ENCODE data around the gene TLR10. TPM values are rescaled to one million over a fixed set of nuclear protein-coding genes. Genes with fewer than 3 reads are reported as not detected.

The TLR10 gene
- total RNA-seq, 1 donor from 2014 or later = not detected

GRCh38 chr4:38818441-38818976, 35.7 kb upstream of the TLR10 start:
- Histone ChIP-seq H3K4me2 (ENCODE audit: low read length) (no peak overlapping the region), H3K27me3 (ENCODE audit: insufficient read depth, low read length) (no peaks in the 10 kb centered on the region), H4K20me1 (ENCODE audit: insufficient read depth, low read length) (no peaks in the 10 kb centered on the region), H3K4me3 (ENCODE audit: insufficient read depth, low read depth, low read length) (no peak overlapping the region), H3K27ac (ENCODE audit: low read depth, low read length) (no peak overlapping the region), H2AFZ (ENCODE audit: low read depth, low read length) (no peak overlapping the region), H3K79me2 (ENCODE audit: insufficient read depth, low read length) (no peaks in the 10 kb centered on the region), H3K36me3 (ENCODE audit: insufficient read depth, low read length) (no peaks in the 10 kb centered on the region), H3K4me1 (ENCODE audit: insufficient read depth, low read length) (no peaks in the 10 kb centered on the region), H3K9me3 (ENCODE audit: insufficient read depth, low read depth, low read length) (no peaks in the 10 kb centered on the region), H3K9ac (ENCODE audit: low read length) (no peak overlapping the region)
- DNase-seq (ENCODE audit: low read depth) (no peak), FAIRE-seq (no peak)
- peaks cover 9% of the 10 kb centered on the region for H3K36me3 Mint-ChIP-seq (ENCODE audit: low read depth, unreplicated experiment)
- no peak overlapping the region for H3K27ac Mint-ChIP-seq (ENCODE audit: unreplicated experiment)
- no peaks in the 10 kb centered on the region for H3K27me3 Mint-ChIP-seq (ENCODE audit: low read depth, unreplicated experiment)
- peaks cover 14% of the 10 kb centered on the region for H3K9me3 Mint-ChIP-seq (ENCODE audit: unreplicated experiment)
- TF ChIP-seq EZH2 (IDR thresholded peaks at IDR 0.05; ENCODE audit: insufficient read depth, low read length) = no peak
- TF ChIP-seq CTCF (IDR thresholded peaks at IDR 0.05; ENCODE audit: insufficient read depth, low read depth, low read length) = no peak
- H3K4me1 Mint-ChIP-seq (ENCODE audit: low read depth, unreplicated experiment) = peaks cover 12% of the 10 kb centered on the region
- no peak overlapping the region for H3K4me3 Mint-ChIP-seq (ENCODE audit: unreplicated experiment)

GRCh38 chr4:38815885-38816782, 33.3 kb upstream of the TLR10 start:
- H3K36me3 ChIP-seq (ENCODE audit: insufficient read depth, low read length) = no peaks in the 10 kb centered on the region
- H3K4me3 ChIP-seq (ENCODE audit: insufficient read depth, low read depth, low read length) = no peak overlapping the region
- no peaks in the 10 kb centered on the region for H3K27me3 ChIP-seq (ENCODE audit: insufficient read depth, low read length)
- Mint-ChIP-seq H3K36me3 (ENCODE audit: low read depth, unreplicated experiment) (peaks cover 2% of the 10 kb centered on the region), H3K27ac (ENCODE audit: unreplicated experiment) (no peak overlapping the region), H3K4me1 (ENCODE audit: low read depth, unreplicated experiment) (peaks cover 12% of the 10 kb centered on the region), H3K27me3 (ENCODE audit: low read depth, unreplicated experiment) (no peaks in the 10 kb centered on the region), H3K9me3 (ENCODE audit: unreplicated experiment) (peaks cover 10% of the 10 kb centered on the region), H3K4me3 (ENCODE audit: unreplicated experiment) (no peak overlapping the region)
- FAIRE-seq (no peak), DNase-seq (ENCODE audit: low read depth) (peak; percentile 32)
- TF ChIP-seq EZH2 (IDR thresholded peaks at IDR 0.05; ENCODE audit: insufficient read depth, low read length) (no peak), CTCF (IDR thresholded peaks at IDR 0.05; ENCODE audit: insufficient read depth, low read depth, low read length) (no peak)
- no peak overlapping the region for H3K4me2 ChIP-seq (ENCODE audit: low read length)
- H3K9ac ChIP-seq (ENCODE audit: low read length) = no peak overlapping the region
- H3K79me2 ChIP-seq (ENCODE audit: insufficient read depth, low read length) = no peaks in the 10 kb centered on the region
- no peaks in the 10 kb centered on the region for H3K4me1 ChIP-seq (ENCODE audit: insufficient read depth, low read length)
- H3K27ac ChIP-seq (ENCODE audit: low read depth, low read length) = no peak overlapping the region
- no peaks in the 10 kb centered on the region for H3K9me3 ChIP-seq (ENCODE audit: insufficient read depth, low read depth, low read length)
- no peaks in the 10 kb centered on the region for H4K20me1 ChIP-seq (ENCODE audit: insufficient read depth, low read length)
- H2AFZ ChIP-seq (ENCODE audit: low read depth, low read length) = no peak overlapping the region

GRCh38 chr4:38814386-38814785, 31.6 kb upstream of the TLR10 start:
- Mint-ChIP-seq H3K27ac (ENCODE audit: unreplicated experiment) (no peak overlapping the region), H3K27me3 (ENCODE audit: low read depth, unreplicated experiment) (no peaks in the 10 kb centered on the region), H3K36me3 (ENCODE audit: low read depth, unreplicated experiment) (peaks cover 2% of the 10 kb centered on the region), H3K4me3 (ENCODE audit: unreplicated experiment) (no peak overlapping the region), H3K4me1 (ENCODE audit: low read depth, unreplicated experiment) (peaks cover 4% of the 10 kb centered on the region), H3K9me3 (ENCODE audit: unreplicated experiment) (peaks cover 10% of the 10 kb centered on the region)
- FAIRE-seq (no peak), DNase-seq (ENCODE audit: low read depth) (no peak)
- Histone ChIP-seq H3K4me3 (ENCODE audit: insufficient read depth, low read depth, low read length) (no peak overlapping the region), H3K27me3 (ENCODE audit: insufficient read depth, low read length) (no peaks in the 10 kb centered on the region), H2AFZ (ENCODE audit: low read depth, low read length) (no peak overlapping the region), H3K4me1 (ENCODE audit: insufficient read depth, low read length) (no peaks in the 10 kb centered on the region), H3K27ac (ENCODE audit: low read depth, low read length) (no peak overlapping the region), H4K20me1 (ENCODE audit: insufficient read depth, low read length) (no peaks in the 10 kb centered on the region), H3K9me3 (ENCODE audit: insufficient read depth, low read depth, low read length) (no peaks in the 10 kb centered on the region), H3K9ac (ENCODE audit: low read length) (no peak overlapping the region), H3K79me2 (ENCODE audit: insufficient read depth, low read length) (no peaks in the 10 kb centered on the region), H3K36me3 (ENCODE audit: insufficient read depth, low read length) (no peaks in the 10 kb centered on the region), H3K4me2 (ENCODE audit: low read length) (no peak overlapping the region)
- no peak for TF ChIP-seq EZH2 (IDR thresholded peaks at IDR 0.05; ENCODE audit: insufficient read depth, low read length)
- no peak for TF ChIP-seq CTCF (IDR thresholded peaks at IDR 0.05; ENCODE audit: insufficient read depth, low read depth, low read length)

All from astrocyte (in vitro differentiated cells and primary cell).